RWPE1 (cell line): Measurements from ENCODE around the gene PDHA2.
"Not testable (repeated sequence)": the region's sequence is repeated elsewhere in the genome, so short reads cannot be mapped to it uniquely, and the experiment has no call there.

Experiments
- CTCF ChIA-PET: fragments of 350-600 bp; sonication (Branson Sonifier 250); formaldehyde crosslinking; extraction: SDS; loops from one replicate; lab custom pipeline; 2021; lab: Yijun Ruan, JAX
- POLR2A ChIA-PET: fragments of 400-600 bp; formaldehyde crosslinking; extraction: SDS; loops from one replicate; lab custom pipeline; 2020; ENCODE audit warnings: antibody characterized with exemption; ENCODE audit not compliant: low non-redundant PET; lab: Yijun Ruan, JAX
- DNase-seq: peaks from one replicate; pipeline ENCODE4 v3.0.0; 2012; ENCODE audit warnings: low spot score
- H3K27ac ChIP-seq: fragments of 450-650 bp; 2 replicates; pipeline ENCODE4 v1.5.1; 2017
- CTCF ChIP-seq: fragments of 450-650 bp; conservative IDR thresholded peaks from 2 replicates; pipeline ENCODE4 v1.5.1; 2017; ENCODE audit warnings: low read depth, mild to moderate bottlenecking

The PDHA2 gene

GRCh38 chr4:95857761-95858160 is 17.9 kb downstream of the PDHA2 start:
- no peak for TF ChIP-seq CTCF
- POLR2A ChIA-PET, result no interaction called here
- peak; percentile 7 for DNase-seq
- no peak overlapping the region for H3K27ac ChIP-seq
- CTCF ChIA-PET, result no interaction called here

GRCh38 chr4:95867919-95868318 is 28.0 kb downstream of the PDHA2 start:
- ChIA-PET POLR2A (no interaction called here), CTCF (no interaction called here)
- no peak overlapping the region for H3K27ac ChIP-seq
- no peak for TF ChIP-seq CTCF
- peak; percentile 1 for DNase-seq

GRCh38 chr4:95869414-95869813 is 29.5 kb downstream of the PDHA2 start:
- H3K27ac ChIP-seq, DNase-seq, POLR2A ChIA-PET, CTCF ChIA-PET: not testable (repeated sequence)

- CTCF ChIA-PET, result interaction anchor here (1.1 kb wide), 1 partner anchor 16 kb away, joined by 3 read pairs; no protein-coding TSS in a partner anchor
- H3K27ac ChIP-seq, result no peak overlapping the region
- POLR2A ChIA-PET, result no interaction called here
- no peak for TF ChIP-seq CTCF
- DNase-seq, result no peak
Measured at GRCh38 chr4:95869961-95870500, 30.1 kb downstream of the PDHA2 start.

- ChIA-PET CTCF (no interaction called here), POLR2A (no interaction called here)
- H3K27ac ChIP-seq, result no peak overlapping the region
- peak; percentile 18 for DNase-seq
- no peak for TF ChIP-seq CTCF
Measured at GRCh38 chr4:95877636-95878035, 37.7 kb downstream of the PDHA2 start.

- POLR2A ChIA-PET, result no interaction called here
- H3K27ac ChIP-seq, result no peak overlapping the region
- CTCF ChIA-PET, result no interaction called here
Measured at GRCh38 chr4:95887551-95887950, 47.7 kb downstream of the PDHA2 start.

GRCh38 chr4:95889662-95890061 is 49.8 kb downstream of the PDHA2 start:
- POLR2A ChIA-PET, result no interaction called here
- no peak for DNase-seq

More at GRCh38 chr4:95887551-95887950, 47.7 kb downstream of the PDHA2 start:
- TF ChIP-seq CTCF, result no peak
- no peak for DNase-seq

More at GRCh38 chr4:95889662-95890061, 49.8 kb downstream of the PDHA2 start:
- H3K27ac ChIP-seq, result no peak overlapping the region
- CTCF ChIA-PET, result interaction anchor here (0.7 kb wide), 1 partner anchor 323 kb away, joined by 3 read pairs; no protein-coding TSS in a partner anchor
- no peak for TF ChIP-seq CTCF
